Neuronal stem cell (in vitro differentiated cells): ENCODE measurements around the gene RBM20.
A peak's percentile ranks its signal among the peaks of the same experiment; 100 is the strongest.

Experiments used
- DNase-seq: peaks from one replicate; pipeline ENCODE4 v3.0.0-alpha.2; 2013; ENCODE audit warnings: low spot score
- H2AFZ ChIP-seq: one replicate; pipeline ENCODE4 v1.6.1; 2013; ENCODE audit warnings: mild to moderate bottlenecking, low read length, inconsistent platforms
- H2AK5ac ChIP-seq: 2 replicates; pipeline ENCODE4 v1.6.1; 2013; ENCODE audit warnings: low read depth, mild to moderate bottlenecking, inconsistent platforms, low read length, moderate library complexity, mixed read lengths
- H2BK120ac ChIP-seq: 2 replicates; pipeline ENCODE4 v1.6.1; 2013; ENCODE audit warnings: low read depth, mild to moderate bottlenecking, inconsistent platforms, low read length, moderate library complexity, mixed read lengths
- H2BK12ac ChIP-seq: one replicate; pipeline ENCODE4 v1.6.1; 2013; ENCODE audit warnings: low read length, inconsistent platforms
- H2BK15ac ChIP-seq: 2 replicates; pipeline ENCODE4 v1.6.1; 2013; ENCODE audit warnings: mild to moderate bottlenecking, low read length, inconsistent platforms, mixed read lengths
- H2BK5ac ChIP-seq: one replicate; pipeline ENCODE4 v1.6.1; 2013; ENCODE audit warnings: inconsistent platforms, mild to moderate bottlenecking, low read length, moderate library complexity
- H3K14ac ChIP-seq: one replicate; pipeline ENCODE4 v1.6.1; 2013; ENCODE audit warnings: low read length, inconsistent platforms
- H3K18ac ChIP-seq: 2 replicates; pipeline ENCODE4 v1.6.1; 2013; ENCODE audit warnings: low read length, inconsistent platforms
- H3K23ac ChIP-seq: 2 replicates; pipeline ENCODE4 v1.6.1; 2013; ENCODE audit warnings: low read depth, mild to moderate bottlenecking, mixed read lengths, low read length, inconsistent platforms; ENCODE audit not compliant: poor library complexity
- H3K27ac ChIP-seq: replicated peaks from 3 replicates; pipeline ENCODE4 v1.5.1; 2013; ENCODE audit warnings: low read length, inconsistent platforms
- H3K27me3 ChIP-seq, 3 experiments: 2 replicates each; pipeline ENCODE4 v1.6.1; 2013; ENCODE audit warnings: low read length in 3 of 3, mild to moderate bottlenecking in 2 of 3, inconsistent platforms in 1 of 3, low read depth in 1 of 3, mixed read lengths in 1 of 3, moderate library complexity in 1 of 3; ENCODE audit not compliant: control insufficient read depth in 3 of 3, insufficient read depth in 3 of 3
- H3K36me3 ChIP-seq, 2 donors: replicated peaks in 1 of 2; 2 replicates each; pipeline ENCODE4 v1.6.1; 2013; ENCODE audit warnings: low read length in 2 of 2; ENCODE audit not compliant: control insufficient read depth in 2 of 2, insufficient read depth in 2 of 2
- H3K4ac ChIP-seq: 2 replicates; pipeline ENCODE4 v1.6.1; 2013; ENCODE audit warnings: inconsistent platforms, mild to moderate bottlenecking, low read length, moderate library complexity
- H3K4me1 ChIP-seq, 2 donors: 1 replicate in 1 of 2; 2 replicates in 1 of 2; pipeline ENCODE4 v1.6.1; 2013; ENCODE audit warnings: low read length in 2 of 2, low read depth in 1 of 2; ENCODE audit not compliant: control insufficient read depth in 2 of 2, insufficient read depth in 1 of 2
- H3K4me2 ChIP-seq: one replicate; pipeline ENCODE4 v1.6.1; 2013; ENCODE audit warnings: mild to moderate bottlenecking, low read length, inconsistent platforms; ENCODE audit not compliant: insufficient read depth, poor library complexity, severe bottlenecking
- H3K4me3 ChIP-seq, 2 donors: 2 replicates each; pipeline ENCODE4 v1.5.1; 2013; ENCODE audit warnings: low read length in 2 of 2, mild to moderate bottlenecking in 2 of 2, inconsistent platforms in 1 of 2, moderate library complexity in 1 of 2
- H3K79me1 ChIP-seq: one replicate; pipeline ENCODE4 v1.6.1; 2013; ENCODE audit warnings: low read depth, mild to moderate bottlenecking, inconsistent platforms, low read length, moderate library complexity
- H3K9ac ChIP-seq: one replicate; pipeline ENCODE4 v1.6.1; 2013; ENCODE audit warnings: mild to moderate bottlenecking, low read depth, low read length, inconsistent platforms; ENCODE audit not compliant: poor library complexity
- H3K9me3 ChIP-seq, 2 donors: replicated peaks in 1 of 2; 2 replicates each; pipeline versions ENCODE3 to v1.6.1; 2013; ENCODE audit warnings: low read length in 2 of 2, mild to moderate bottlenecking in 2 of 2, inconsistent platforms in 1 of 2, low read depth in 1 of 2, mixed read lengths in 1 of 2, moderate library complexity in 1 of 2; ENCODE audit not compliant: control insufficient read depth in 2 of 2, insufficient read depth in 1 of 2
- H4K8ac ChIP-seq: one replicate; pipeline ENCODE4 v1.6.1; 2013; ENCODE audit warnings: low read depth, mild to moderate bottlenecking, inconsistent platforms, low read length, moderate library complexity
- H4K91ac ChIP-seq: one replicate; pipeline ENCODE4 v1.6.1; 2013; ENCODE audit warnings: low read length, low read depth, mild to moderate bottlenecking, inconsistent platforms; ENCODE audit not compliant: poor library complexity
- WGBS, 2 donors: extraction: QIAGEN DNeasy Blood & Tissue Kit; methylation state at CpG; one replicate each; pipeline ENCODE4 v1.1.7; 2013; ENCODE audit warnings: missing lambda C conversion rate in 2 of 2, mixed read lengths in 1 of 2; ENCODE audit not compliant: insufficient read length in 2 of 2, insufficient replicate concordance in 1 of 2; ENCODE audit errors: extremely low coverage in 2 of 2; 5-methylcytosine and 5-hydroxymethylcytosine counted together

Gene RBM20

DNA sequence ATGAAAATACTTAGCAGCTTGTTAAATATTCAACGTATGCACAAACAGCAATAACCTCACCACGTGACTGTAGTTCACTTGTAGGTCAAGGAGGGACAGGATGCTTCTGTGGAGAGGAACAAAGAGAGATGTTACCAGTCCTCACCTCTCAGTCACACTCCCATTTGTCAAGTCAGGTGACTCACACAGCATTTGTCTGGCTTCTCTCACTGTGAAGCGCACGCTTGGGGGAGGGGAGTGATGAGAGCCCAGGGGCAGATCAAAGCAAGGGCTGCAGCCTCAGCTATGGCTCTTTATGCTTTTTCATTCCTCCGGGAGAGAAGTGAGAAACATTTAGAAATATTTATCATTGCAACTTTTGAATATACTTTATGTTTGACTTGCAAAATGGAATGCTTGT is 2.9 kb upstream of the RBM20 start:
- Histone ChIP-seq H3K4ac (no peak overlapping the region), H3K14ac (no peak overlapping the region), H3K18ac (no peak overlapping the region), H2BK15ac (no peak overlapping the region), H3K23ac (no peak overlapping the region), H3K27ac (no peak overlapping the region), H3K4me2 (no peak overlapping the region), H3K79me1 (no peaks in the 10 kb centered on the region), H2BK120ac (no peak overlapping the region), H2AFZ (no peak overlapping the region), H3K4me1 (peaks cover 21 to 23% of the 10 kb centered on the region in 2 donors), H3K27me3 (peaks cover 9 to 65% (median 35%) of the 10 kb centered on the region in 3 experiments), H3K4me3 (no peak overlapping the region), H3K9me3 (no peaks in the 10 kb centered on the region), H2BK5ac (no peak overlapping the region), H4K91ac (no peak overlapping the region), H3K36me3 (no peaks in the 10 kb centered on the region), H2BK12ac (no peak overlapping the region), H4K8ac (no peak overlapping the region), H3K9ac (no peak overlapping the region), H2AK5ac (no peak overlapping the region)
- no peak for DNase-seq
- no CpG with 5 or more reads among the region's 5 CpGs for WGBS, 2 donors

DNA sequence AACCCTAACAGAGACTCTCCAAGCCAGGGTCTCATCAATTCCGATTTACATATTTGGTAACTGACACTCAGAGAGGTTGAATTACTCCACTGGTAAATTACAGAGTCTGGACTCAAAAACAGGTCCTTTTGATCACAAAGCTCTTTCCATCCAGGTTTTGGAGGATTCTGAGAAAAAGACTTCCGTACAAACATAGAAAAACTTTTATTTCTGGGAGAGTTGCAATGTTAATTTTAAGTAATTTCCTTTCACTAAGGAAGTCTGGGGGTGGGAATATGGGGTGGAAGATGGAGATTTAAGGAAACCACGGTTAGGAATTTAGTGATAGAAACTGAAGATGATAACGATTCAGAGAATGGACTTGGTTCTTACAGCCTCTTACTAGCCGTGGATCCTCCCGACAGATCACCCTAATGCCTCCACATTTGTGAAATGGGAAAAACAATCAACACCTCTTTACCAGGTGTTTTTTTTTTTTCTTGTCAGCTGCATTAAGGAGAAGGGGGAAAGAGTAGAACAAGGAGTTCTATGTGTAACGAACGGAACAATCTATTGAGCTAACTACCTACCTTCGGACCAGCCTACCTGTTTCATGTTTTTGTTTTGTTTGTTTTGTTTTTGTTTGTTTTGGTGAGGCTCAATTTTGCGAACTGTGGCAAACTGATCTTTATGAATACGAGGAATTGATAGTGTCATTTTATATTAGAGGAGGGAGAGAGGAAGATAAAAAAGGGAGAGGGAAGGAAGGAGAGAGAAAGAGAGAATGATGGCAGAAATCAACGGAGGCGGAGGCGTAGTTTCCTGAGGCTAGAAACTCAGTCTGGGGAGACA is 1.7 kb upstream of the RBM20 start:
- Histone ChIP-seq H3K18ac (no peak overlapping the region), H3K4me3 (no peak overlapping the region), H3K27me3 (peaks cover 9 to 69% (median 38%) of the 10 kb centered on the region in 3 experiments), H3K9ac (no peak overlapping the region), H3K4me1 (peaks cover 11 to 23% of the 10 kb centered on the region in 2 donors), H3K36me3 (no peaks in the 10 kb centered on the region), H4K91ac (no peak overlapping the region), H3K4ac (no peak overlapping the region), H3K4me2 (no peak overlapping the region), H2BK5ac (no peak overlapping the region), H2AFZ (no peak overlapping the region), H2BK12ac (no peak overlapping the region), H3K23ac (no peak overlapping the region), H3K14ac (no peak overlapping the region), H2BK120ac (no peak overlapping the region), H3K79me1 (no peaks in the 10 kb centered on the region), H2BK15ac (no peak overlapping the region), H3K27ac (no peak overlapping the region), H3K9me3 (no peaks in the 10 kb centered on the region), H2AK5ac (no peak overlapping the region), H4K8ac (no peak overlapping the region)
- DNase-seq, result no peak
- no CpG with 5 or more reads among the region's 14 CpGs for WGBS, 2 donors

DNA sequence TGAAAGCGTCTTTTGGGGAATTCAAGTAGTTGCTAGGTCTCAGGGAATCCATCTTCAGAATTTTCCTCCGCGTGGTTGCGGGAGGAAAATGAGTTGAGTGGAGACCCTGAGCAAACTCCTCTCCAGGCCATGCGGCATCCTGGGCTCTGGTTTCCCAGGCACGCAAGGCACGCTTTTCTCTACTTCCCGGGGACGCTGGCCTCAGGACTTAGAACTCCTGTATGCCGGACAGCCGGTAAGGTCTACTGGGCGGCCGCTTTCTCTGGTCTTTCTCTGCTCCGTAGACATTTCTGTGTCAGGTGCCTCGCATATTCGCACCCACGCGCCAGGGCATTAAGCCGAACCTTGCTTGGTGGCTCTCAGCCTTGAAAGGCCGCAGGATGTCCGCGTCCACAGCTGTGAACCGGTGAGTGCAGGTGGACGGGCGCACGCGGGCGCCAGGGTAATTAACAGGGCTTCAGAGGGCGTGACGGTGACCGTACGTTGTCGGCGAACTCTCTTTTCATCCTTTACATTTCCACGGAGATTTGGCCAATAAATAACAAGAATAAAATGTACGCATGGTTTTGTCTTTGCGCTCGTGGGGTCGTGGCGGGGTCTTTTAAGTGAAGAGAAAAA is 992 bp upstream of the RBM20 start:
- no peak overlapping the region for H3K23ac ChIP-seq
- peaks cover 9 to 23% of the 10 kb centered on the region in 2 donors for H3K4me1 ChIP-seq
- H3K9me3 ChIP-seq, result no peaks in the 10 kb centered on the region
- H3K18ac ChIP-seq, result peak overlapping the region; percentile 0
- H3K36me3 ChIP-seq, result no peaks in the 10 kb centered on the region
- H3K4ac ChIP-seq, result no peak overlapping the region
- H2BK5ac ChIP-seq, result no peak overlapping the region
- no peak overlapping the region for H2BK120ac ChIP-seq
- DNase-seq, result peak; percentile 61
- peaks cover 9 to 70% (median 38%) of the 10 kb centered on the region in 3 experiments for H3K27me3 ChIP-seq
- no peaks in the 10 kb centered on the region for H3K79me1 ChIP-seq
- H3K4me2 ChIP-seq, result peak overlapping the region; percentile 99
- H2AFZ ChIP-seq, result peak overlapping the region; percentile 89
- no peak overlapping the region for H4K91ac ChIP-seq
- WGBS, 2 donors, result no CpG with 5 or more reads among the region's 40 CpGs
- H2BK15ac ChIP-seq, result no peak overlapping the region
- H4K8ac ChIP-seq, result no peak overlapping the region
- H2AK5ac ChIP-seq, result no peak overlapping the region
- H3K27ac ChIP-seq, result no peak overlapping the region
- H3K4me3 ChIP-seq, result peak overlapping the region in 1 of 2 donors; percentile 88
- H3K9ac ChIP-seq, result no peak overlapping the region
- no peak overlapping the region for H3K14ac ChIP-seq
- H2BK12ac ChIP-seq, result no peak overlapping the region
